Activated CD4-positive, alpha-beta memory T cell treated with anti-CD3 and anti-CD28 coated beads for 36 hours (primary cell): ENCODE measurements around the gene UNC5A. TPM values are rescaled to one million over a fixed set of nuclear protein-coding genes. Genes with fewer than 3 reads are reported as not detected.

Source experiments
- CTCF ChIA-PET: fragments of 350-600 bp; sonication (Branson Sonifier 250); formaldehyde crosslinking; loops from one replicate; lab custom pipeline; 2021; ENCODE audit warnings: antibody characterized with exemption, inconsistent platforms; lab: Charles Lee
- POLR2A ChIA-PET: fragments of 350-600 bp; sonication (Branson Sonifier 250); formaldehyde crosslinking; loops from one replicate; lab custom pipeline; 2021; ENCODE audit warnings: antibody characterized with exemption; lab: Charles Lee
- DNase-seq: peaks from one replicate; pipeline ENCODE4 v3.0.0-alpha.2; 2020
- H3K27ac Mint-ChIP-seq: one replicate; pipeline ENCODE4 v1.8.0; 2021; ENCODE audit warnings: mixed read lengths
- H3K27me3 Mint-ChIP-seq: one replicate; pipeline ENCODE4 v1.8.0; 2021; ENCODE audit warnings: mixed read lengths
- H3K36me3 Mint-ChIP-seq: one replicate; pipeline ENCODE4 v1.8.0; 2021; ENCODE audit warnings: mixed read lengths
- H3K4me1 Mint-ChIP-seq: one replicate; pipeline ENCODE4 v1.8.0; 2021; ENCODE audit warnings: low read depth, mixed read lengths
- H3K4me3 Mint-ChIP-seq: one replicate; pipeline ENCODE4 v1.8.0; 2021; ENCODE audit warnings: mild to moderate bottlenecking, mixed read lengths
- H3K9me3 Mint-ChIP-seq: one replicate; pipeline ENCODE4 v1.8.0; 2021; ENCODE audit warnings: mixed read lengths
- intact Hi-C: fragments of 100-400 bp; cut with micrococcal nuclease; formaldehyde crosslinking; loops from one replicate; pipeline ENCODE4 v1.15.1; 2023
- total RNA-seq, 2 experiments: library from RNA; stranded (reverse); gene quantifications; one replicate each; pipeline ENCODE4 v1.2.3, GENCODE V29; 2021

UNC5A gene
- total RNA-seq, 2 experiments from 2014 or later = not detected

- H3K36me3 Mint-ChIP-seq = no peaks in the 10 kb centered on the region
- ChIA-PET POLR2A (no interaction called here), CTCF (no interaction called here)
- H3K27me3 Mint-ChIP-seq = peaks cover 33% of the 10 kb centered on the region
- DNase-seq = no peak
- intact Hi-C loops = no loop called here
- no peak overlapping the region for H3K27ac Mint-ChIP-seq
- no peak overlapping the region for H3K4me3 Mint-ChIP-seq
- no peaks in the 10 kb centered on the region for H3K9me3 Mint-ChIP-seq
- H3K4me1 Mint-ChIP-seq = no peaks in the 10 kb centered on the region
Observed at GRCh38 chr5:176845392-176845713, 35.0 kb downstream of the UNC5A start.

- POLR2A ChIA-PET = no interaction called here
Observed at GRCh38 chr5:176846335-176847140, 36.2 kb downstream of the UNC5A start.

DNA sequence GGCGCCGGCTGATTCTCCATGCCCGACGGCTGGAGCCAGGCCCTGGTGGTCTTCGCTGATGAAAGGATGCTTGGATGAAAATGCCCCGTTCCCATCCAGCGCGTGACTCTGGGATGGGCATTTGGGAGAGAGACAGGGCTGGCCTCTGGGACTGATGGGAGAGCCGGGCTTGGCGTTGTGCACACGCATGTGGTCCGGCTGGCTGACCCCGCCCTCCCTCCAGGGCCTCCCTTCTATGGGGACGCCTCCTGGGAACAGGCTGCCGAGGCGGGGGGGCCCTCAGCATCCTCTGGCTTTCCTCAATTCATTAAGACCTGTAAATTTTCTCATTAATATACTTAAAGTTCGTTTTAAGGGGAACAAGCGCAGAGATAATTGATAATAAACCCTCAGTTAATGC, 36.8 kb downstream of the UNC5A start:
- H3K36me3 Mint-ChIP-seq = no peaks in the 10 kb centered on the region
- no peak for DNase-seq
- H3K9me3 Mint-ChIP-seq = no peaks in the 10 kb centered on the region
- H3K4me3 Mint-ChIP-seq = no peak overlapping the region
- H3K27ac Mint-ChIP-seq = no peak overlapping the region
- POLR2A ChIA-PET = no interaction called here
- intact Hi-C loops = no loop called here
- CTCF ChIA-PET = interaction anchor here (1.5 kb wide), 1 partner anchor 186 kb away, joined by 5 read pairs; no protein-coding TSS in a partner anchor
- no peaks in the 10 kb centered on the region for H3K4me1 Mint-ChIP-seq
- H3K27me3 Mint-ChIP-seq = peaks cover 27% of the 10 kb centered on the region

More at GRCh38 chr5:176846335-176847140, 36.2 kb downstream of the UNC5A start:
- no peaks in the 10 kb centered on the region for H3K4me1 Mint-ChIP-seq
- H3K27me3 Mint-ChIP-seq = peaks cover 29% of the 10 kb centered on the region
- no peak overlapping the region for H3K27ac Mint-ChIP-seq
- CTCF ChIA-PET = interaction anchor here (1.5 kb wide), 1 partner anchor 186 kb away, joined by 5 read pairs; no protein-coding TSS in a partner anchor
- DNase-seq = no peak
- intact Hi-C loops = no loop called here
- H3K9me3 Mint-ChIP-seq = no peaks in the 10 kb centered on the region
- H3K36me3 Mint-ChIP-seq = no peaks in the 10 kb centered on the region
- no peak overlapping the region for H3K4me3 Mint-ChIP-seq

DNA sequence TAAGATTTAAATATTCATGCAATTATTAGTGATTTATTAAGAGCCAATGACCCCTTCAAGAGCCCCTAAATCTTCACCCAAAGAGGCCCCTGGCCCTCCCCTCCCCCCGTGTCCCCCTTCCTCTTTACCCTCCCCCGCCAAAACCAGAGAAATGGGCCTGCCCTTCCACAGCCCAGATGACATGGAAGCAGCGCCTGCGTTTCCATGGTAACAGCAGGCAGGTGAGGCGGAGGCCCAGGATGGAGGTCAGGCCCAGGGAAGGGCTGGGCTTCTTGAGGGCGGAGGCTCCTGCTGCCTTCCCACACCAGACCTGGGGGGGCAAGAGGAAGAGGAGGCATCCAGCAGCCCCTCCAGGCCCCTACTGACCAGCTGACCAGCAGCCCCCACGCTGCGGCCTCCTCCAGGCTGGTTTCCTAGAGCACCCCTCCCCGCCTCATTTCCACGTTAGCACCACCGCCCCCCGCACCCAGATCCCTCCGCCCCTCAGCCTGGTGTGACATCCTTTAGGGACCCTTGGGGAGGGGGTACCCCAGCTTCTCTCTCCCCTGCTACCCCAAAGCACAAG, 37.4 kb downstream of the UNC5A start:
- ChIA-PET POLR2A (no interaction called here), CTCF (no interaction called here)
- Mint-ChIP-seq H3K27ac (no peak overlapping the region), H3K36me3 (no peaks in the 10 kb centered on the region), H3K4me3 (no peak overlapping the region), H3K27me3 (peaks cover 24% of the 10 kb centered on the region), H3K9me3 (no peaks in the 10 kb centered on the region), H3K4me1 (no peaks in the 10 kb centered on the region)
- no peak for DNase-seq
- intact Hi-C loops = no loop called here

DNA sequence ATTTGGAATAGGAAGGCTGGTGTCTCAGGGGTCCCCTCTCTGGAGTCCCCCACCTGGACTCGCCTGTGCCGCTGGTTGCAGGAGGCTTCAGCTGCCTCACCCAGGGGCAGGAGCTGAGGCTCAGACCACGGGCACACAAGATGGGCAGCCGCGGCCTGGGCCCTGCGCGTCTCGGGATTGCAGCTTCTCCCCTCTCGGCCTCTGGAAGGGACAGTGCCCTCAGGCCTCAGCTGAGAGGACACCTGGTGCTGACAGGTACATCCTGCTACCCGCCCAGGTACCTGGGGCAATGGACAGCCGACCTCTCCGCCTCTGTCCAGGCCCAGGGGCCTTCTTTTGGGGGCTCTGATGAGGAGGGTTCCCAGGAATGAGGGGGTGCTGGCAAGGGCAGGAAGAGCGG, 38.3 kb downstream of the UNC5A start:
- Mint-ChIP-seq H3K27ac (no peak overlapping the region), H3K27me3 (peaks cover 24% of the 10 kb centered on the region), H3K4me1 (no peaks in the 10 kb centered on the region), H3K9me3 (no peaks in the 10 kb centered on the region), H3K4me3 (no peak overlapping the region), H3K36me3 (no peaks in the 10 kb centered on the region)
- intact Hi-C loops = no loop called here
- DNase-seq = no peak
- ChIA-PET POLR2A (no interaction called here), CTCF (no interaction called here)

GRCh38 chr5:176849611-176850227, 39.4 kb downstream of the UNC5A start:
- Mint-ChIP-seq H3K4me3 (no peak overlapping the region), H3K36me3 (no peaks in the 10 kb centered on the region), H3K4me1 (no peaks in the 10 kb centered on the region), H3K9me3 (no peaks in the 10 kb centered on the region), H3K27ac (no peak overlapping the region), H3K27me3 (peaks cover 24% of the 10 kb centered on the region)
- no peak for DNase-seq
- intact Hi-C loops = no loop called here
- CTCF ChIA-PET = no interaction called here
- POLR2A ChIA-PET = no interaction called here

GRCh38 chr5:176850371-176851245, 40.2 kb downstream of the UNC5A start:
- no peaks in the 10 kb centered on the region for H3K9me3 Mint-ChIP-seq
- no peak overlapping the region for H3K27ac Mint-ChIP-seq
- intact Hi-C loops = no loop called here
- DNase-seq = no peak
- no peaks in the 10 kb centered on the region for H3K4me1 Mint-ChIP-seq
- ChIA-PET CTCF (no interaction called here), POLR2A (no interaction called here)
- no peaks in the 10 kb centered on the region for H3K36me3 Mint-ChIP-seq
- H3K27me3 Mint-ChIP-seq = peaks cover 16% of the 10 kb centered on the region
- no peak overlapping the region for H3K4me3 Mint-ChIP-seq

- peaks cover 10% of the 10 kb centered on the region for H3K27me3 Mint-ChIP-seq
- ChIA-PET POLR2A (no interaction called here), CTCF (no interaction called here)
- H3K4me3 Mint-ChIP-seq = no peak overlapping the region
- H3K4me1 Mint-ChIP-seq = no peaks in the 10 kb centered on the region
- no peak overlapping the region for H3K27ac Mint-ChIP-seq
- no peak for DNase-seq
- H3K36me3 Mint-ChIP-seq = no peaks in the 10 kb centered on the region
- intact Hi-C loops = no loop called here
- H3K9me3 Mint-ChIP-seq = no peaks in the 10 kb centered on the region
Observed at GRCh38 chr5:176851380-176851779, 41.0 kb downstream of the UNC5A start.

DNA sequence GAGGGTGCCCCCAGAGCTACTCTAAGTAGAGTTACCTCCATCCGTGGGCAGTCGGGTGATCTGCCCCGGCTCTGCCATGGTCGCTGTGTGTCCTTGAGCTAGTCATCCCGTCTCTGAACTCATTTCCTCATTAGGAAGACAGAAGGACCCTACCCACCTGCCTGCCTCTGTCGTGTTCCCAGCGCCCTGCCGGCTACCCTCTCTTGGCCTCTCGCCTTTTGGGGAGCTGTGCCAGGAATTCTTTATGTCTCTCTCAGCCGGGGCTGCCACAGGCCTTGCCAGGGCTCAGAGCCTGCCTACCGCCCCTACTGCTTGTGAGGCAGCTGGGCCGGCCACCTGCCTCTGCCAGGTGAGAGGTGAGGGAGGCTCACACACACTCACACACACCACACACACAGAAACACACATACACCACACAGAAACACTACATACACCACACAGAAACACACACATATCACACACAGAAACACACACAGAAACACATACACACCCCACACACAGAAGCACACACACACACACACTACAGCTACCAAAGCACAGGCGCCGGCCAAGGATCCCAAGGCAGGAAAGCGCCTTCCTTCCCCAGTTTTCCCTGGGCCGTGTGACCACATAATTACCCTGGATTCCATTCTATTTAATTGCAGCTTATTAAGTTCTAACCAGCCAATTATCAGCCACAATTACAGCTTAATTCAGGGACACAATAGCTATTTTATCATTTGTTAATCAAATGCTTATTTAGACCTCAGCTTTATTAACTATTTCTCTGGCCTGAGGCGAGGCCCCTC, 41.7 kb downstream of the UNC5A start:
- no peak for DNase-seq
- no peak overlapping the region for H3K4me3 Mint-ChIP-seq
- CTCF ChIA-PET = interaction anchor here (1.1 kb wide), 1 partner anchor 191 kb away, joined by 3 read pairs; no protein-coding TSS in a partner anchor
- peaks cover 14% of the 10 kb centered on the region for H3K27me3 Mint-ChIP-seq
- H3K9me3 Mint-ChIP-seq = no peaks in the 10 kb centered on the region
- H3K4me1 Mint-ChIP-seq = no peaks in the 10 kb centered on the region
- intact Hi-C loops = no loop called here
- POLR2A ChIA-PET = no interaction called here
- no peak overlapping the region for H3K27ac Mint-ChIP-seq
- H3K36me3 Mint-ChIP-seq = no peaks in the 10 kb centered on the region

GRCh38 chr5:176853151-176853778, 42.9 kb downstream of the UNC5A start:
- no peaks in the 10 kb centered on the region for H3K36me3 Mint-ChIP-seq
- H3K4me1 Mint-ChIP-seq = no peaks in the 10 kb centered on the region
- CTCF ChIA-PET = no interaction called here
- peaks cover 15% of the 10 kb centered on the region for H3K27me3 Mint-ChIP-seq
- H3K9me3 Mint-ChIP-seq = no peaks in the 10 kb centered on the region
- no peak overlapping the region for H3K27ac Mint-ChIP-seq
- intact Hi-C loops = no loop called here
- no peak overlapping the region for H3K4me3 Mint-ChIP-seq
- POLR2A ChIA-PET = no interaction called here
- no peak for DNase-seq

- Mint-ChIP-seq H3K27ac (no peak overlapping the region), H3K4me3 (no peak overlapping the region), H3K27me3 (peaks cover 12% of the 10 kb centered on the region), H3K36me3 (no peaks in the 10 kb centered on the region), H3K4me1 (no peaks in the 10 kb centered on the region), H3K9me3 (no peaks in the 10 kb centered on the region)
- intact Hi-C loops = no loop called here
- DNase-seq = no peak
- POLR2A ChIA-PET = no interaction called here
- CTCF ChIA-PET = no interaction called here
Observed at GRCh38 chr5:176854164-176854563, 43.8 kb downstream of the UNC5A start.
